Measurements from ENCODE around the gene GPR62. TPM values are rescaled to one million over a fixed set of nuclear protein-coding genes. Genes with fewer than 3 reads are reported as not detected.

The GPR62 gene
- total RNA-seq, result 1 to 10 TPM in 1 of 4 donors, under 1 TPM in 1, not detected in 2; 0.71 to 1.1 TPM
- under 1 TPM in 1 of 3 donors, not detected in 2; 0.03 TPM for polyA plus RNA-seq

- WGBS, 2 donors, result 33 to 55% methylated on average over 33 of the region's 33 CpGs
- Histone ChIP-seq H3K27me3 (no peaks in the 10 kb centered on the region), H3K27ac (peak within 1 kb of the TSS; percentile 76 to 81 (median 80)), H3K36me3 (peaks cover 0 to 29% (median 6%) of the 10 kb centered on the region in 4 donors), H3K4me1 (peaks cover 0 to 17% (median 15%) of the 10 kb centered on the region in 4 donors), H3K4me3 (peak within 1 kb of the TSS; percentile 11 to 53 (median 46)), H3K9me3 (no peaks in the 10 kb centered on the region)
- TF ChIP-seq EP300 (IDR thresholded peaks at IDR 0.05), result no peak
- TF ChIP-seq POLR2A (IDR thresholded peaks at IDR 0.05), result no peak
- no peak for TF ChIP-seq POLR2AphosphoS5 (IDR thresholded peaks at IDR 0.05)
- TF ChIP-seq CTCF (IDR thresholded peaks at IDR 0.05), result no peak
- intact Hi-C loops (cut with DNase I), result no loop called here
- no peak for DNase-seq
Measured at GRCh38 chr3:51955175-51955892, at the start of gene GPR62. GPR62 (plus strand) TSS chr3:51955381; CDS start chr3:51955653, 272 bp downstream.

- intact Hi-C loops (cut with DNase I), result no loop called here
- Histone ChIP-seq H3K4me1 (no peaks in the 10 kb centered on the region), H3K9me3 (no peaks in the 10 kb centered on the region), H3K4me3 (no peak overlapping the region), H3K27me3 (no peaks in the 10 kb centered on the region), H3K36me3 (no peaks in the 10 kb centered on the region), H3K27ac (no peak overlapping the region)
- WGBS, 2 donors, result 85 to 86% methylated on average over 4 of the region's 4 CpGs
- DNase-seq, result no peak
- TF ChIP-seq POLR2A (IDR thresholded peaks at IDR 0.05), result no peak
- TF ChIP-seq CTCF (IDR thresholded peaks at IDR 0.05), result no peak
- TF ChIP-seq EP300 (IDR thresholded peaks at IDR 0.05), result no peak
- no peak for TF ChIP-seq POLR2AphosphoS5 (IDR thresholded peaks at IDR 0.05)
Measured at GRCh38 chr3:51908026-51908425, 47.2 kb upstream of the GPR62 start.

- no peak overlapping the region for H3K27ac ChIP-seq
- H3K4me3 ChIP-seq, result no peak overlapping the region
- no peak for TF ChIP-seq POLR2AphosphoS5 (IDR thresholded peaks at IDR 0.05)
- no peak for TF ChIP-seq POLR2A (IDR thresholded peaks at IDR 0.05)
- TF ChIP-seq EP300 (IDR thresholded peaks at IDR 0.05), result no peak
- no peak for TF ChIP-seq CTCF (IDR thresholded peaks at IDR 0.05)
- 64 to 70% methylated on average over 5 of the region's 5 CpGs for WGBS, 2 donors
- intact Hi-C loops (cut with DNase I), result no loop called here
- H3K4me1 ChIP-seq, result no peaks in the 10 kb centered on the region
- no peaks in the 10 kb centered on the region for H3K36me3 ChIP-seq
- H3K9me3 ChIP-seq, result no peaks in the 10 kb centered on the region
- no peaks in the 10 kb centered on the region for H3K27me3 ChIP-seq
- DNase-seq, result no peak
Measured at GRCh38 chr3:51916418-51916817, 38.8 kb upstream of the GPR62 start.

- intact Hi-C loops (cut with DNase I), result no loop called here
- no peaks in the 10 kb centered on the region for H3K36me3 ChIP-seq
- WGBS, 2 donors, result 81 to 82% methylated on average over 11 of the region's 11 CpGs
- H3K4me3 ChIP-seq, result no peak overlapping the region
- H3K27ac ChIP-seq, result no peak overlapping the region
- H3K4me1 ChIP-seq, result no peaks in the 10 kb centered on the region
- no peaks in the 10 kb centered on the region for H3K27me3 ChIP-seq
- TF ChIP-seq POLR2A (IDR thresholded peaks at IDR 0.05) (no peak), CTCF (IDR thresholded peaks at IDR 0.05) (no peak), POLR2AphosphoS5 (IDR thresholded peaks at IDR 0.05) (no peak), EP300 (IDR thresholded peaks at IDR 0.05) (no peak)
- no peak for DNase-seq
- no peaks in the 10 kb centered on the region for H3K9me3 ChIP-seq
Measured at GRCh38 chr3:51921081-51921578, 34.1 kb upstream of the GPR62 start.

Data from sigmoid colon (tissue), 7 donors.